Mucosa of descending colon (tissue), 3 donors: ENCODE measurements around the gene OR51G2. TPM values are rescaled to one million over a fixed set of nuclear protein-coding genes. Genes with fewer than 3 reads are reported as not detected.

Experiments used
- total RNA-seq, 3 donors: library from RNA; stranded (reverse); fragmentation: NEBNext Ultra II Directional in 2 of 3; extraction: Animal tissue kit (Norgen Biotek cat#: 25700) in 2 of 3; gene quantifications; one replicate each; pipeline versions ENCODE4 v1.2.1 to v1.2.4, GENCODE V29; 2021 to 2023
- donor health status: DM: no; HTN: no; CAD: no; lungs with moderate emphysema.
- donor health status: DM: no; HTN: no; CAD: no.
- donor health status: DM: no; HTN: yes; CAD: no.

OR51G2 gene
- total RNA-seq, 3 donors from 2014 or later = not detected

Other genes starting within 250 kb of the OR51G2 start
- 10 to 100 TPM in 1 of 3 donors, 1 to 10 TPM in 1, under 1 TPM in 1; 0.46 to 11.0 (median 1.0) TPM for gene OR51E2, start 221.5 kb downstream of the OR51G2 start, total RNA-seq
- gene MMP26, start 214.6 kb downstream of the OR51G2 start, total RNA-seq = not detected
- gene OR51F1, start 149.4 kb downstream of the OR51G2 start, total RNA-seq = not detected
- gene OR52R1, start 115.0 kb downstream of the OR51G2 start, total RNA-seq = not detected
- gene OR51F2, start 98.0 kb downstream of the OR51G2 start, total RNA-seq = not detected
- not detected for gene OR51S1, start 70.1 kb downstream of the OR51G2 start, total RNA-seq
- not detected for gene OR51T1, start 37.5 kb downstream of the OR51G2 start, total RNA-seq
- gene OR51A7, start 15.6 kb downstream of the OR51G2 start, total RNA-seq = not detected
- not detected for gene OR51G1, start 5.0 kb upstream of the OR51G2 start, total RNA-seq
- not detected for gene OR51A4, start 28.3 kb upstream of the OR51G2 start, total RNA-seq
- not detected for gene OR51A2, start 36.4 kb upstream of the OR51G2 start, total RNA-seq
- not detected for gene OR51L1, start 75.5 kb upstream of the OR51G2 start, total RNA-seq
- not detected for gene OR52J3, start 127.2 kb upstream of the OR51G2 start, total RNA-seq
- gene OR52E2, start 140.3 kb upstream of the OR51G2 start, total RNA-seq = not detected
- not detected for gene OR52E1, start 150.2 kb upstream of the OR51G2 start, total RNA-seq
- gene OR52A5, start 219.0 kb upstream of the OR51G2 start, total RNA-seq = not detected
- gene OR52A1, start 235.4 kb upstream of the OR51G2 start, total RNA-seq = not detected